ENCODE results near the gene MFAP1.
A peak's percentile ranks its signal among the peaks of the same experiment; 100 is the strongest.
"Not testable (repeated sequence)": the region's sequence is repeated elsewhere in the genome, so short reads cannot be mapped to it uniquely, and the experiment has no call there.

Gene MFAP1

DNA sequence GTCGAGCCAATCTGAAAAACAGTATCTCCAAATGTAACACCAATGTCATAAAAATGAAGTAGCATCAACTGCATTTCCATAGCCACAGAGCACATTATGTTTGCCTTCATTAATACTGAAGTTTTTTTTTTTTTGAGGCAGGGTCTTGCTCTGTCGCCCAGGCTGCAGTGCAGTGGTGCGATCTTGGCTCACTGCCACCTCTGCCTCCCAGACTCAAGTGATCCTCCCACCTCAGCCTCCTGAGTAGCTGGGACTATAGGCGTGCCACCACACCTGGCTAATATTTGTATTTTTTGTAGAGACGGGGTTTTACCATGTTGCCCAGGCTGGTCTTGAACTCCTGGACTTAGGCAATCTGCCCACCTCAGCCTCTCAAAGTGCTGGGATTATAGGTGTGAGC lies 9.4 kb downstream of the MFAP1 start:
- not testable (repeated sequence) for DNase-seq

DNA sequence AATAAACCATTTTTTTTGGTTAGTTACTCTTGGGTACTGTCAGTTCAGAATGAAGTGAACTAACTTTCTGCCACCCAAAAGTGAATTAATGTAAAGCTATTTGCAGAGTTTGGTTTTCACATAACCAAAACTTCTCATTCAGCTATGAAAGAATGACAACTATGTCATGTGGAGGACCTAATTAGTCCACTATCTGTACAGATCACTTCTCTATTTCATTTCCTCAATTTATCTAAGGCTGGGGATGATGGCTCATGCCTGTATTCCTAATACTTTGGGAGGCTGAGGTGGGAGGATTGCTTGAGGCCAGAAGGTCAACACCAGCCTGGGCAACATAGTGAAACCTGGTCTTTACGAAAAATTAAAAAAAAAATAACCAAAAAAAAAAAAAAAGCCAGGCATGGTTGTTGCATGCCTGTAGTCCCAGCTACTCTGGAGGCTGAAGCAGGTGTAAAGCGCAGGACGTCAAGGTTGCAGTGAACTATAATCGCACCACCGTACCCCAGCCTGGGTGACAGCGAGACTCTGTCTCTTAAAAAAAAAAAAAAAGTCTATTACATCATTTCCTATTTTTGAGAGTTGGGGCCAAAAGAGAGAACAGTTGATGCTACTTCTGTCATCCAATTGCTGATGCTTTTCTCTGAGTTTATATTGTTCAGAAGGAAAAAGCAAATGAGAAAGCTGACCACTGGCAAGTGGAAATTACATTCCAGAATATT lies 15.4 kb downstream of the MFAP1 start:
- DNase-seq = no peak

DNA sequence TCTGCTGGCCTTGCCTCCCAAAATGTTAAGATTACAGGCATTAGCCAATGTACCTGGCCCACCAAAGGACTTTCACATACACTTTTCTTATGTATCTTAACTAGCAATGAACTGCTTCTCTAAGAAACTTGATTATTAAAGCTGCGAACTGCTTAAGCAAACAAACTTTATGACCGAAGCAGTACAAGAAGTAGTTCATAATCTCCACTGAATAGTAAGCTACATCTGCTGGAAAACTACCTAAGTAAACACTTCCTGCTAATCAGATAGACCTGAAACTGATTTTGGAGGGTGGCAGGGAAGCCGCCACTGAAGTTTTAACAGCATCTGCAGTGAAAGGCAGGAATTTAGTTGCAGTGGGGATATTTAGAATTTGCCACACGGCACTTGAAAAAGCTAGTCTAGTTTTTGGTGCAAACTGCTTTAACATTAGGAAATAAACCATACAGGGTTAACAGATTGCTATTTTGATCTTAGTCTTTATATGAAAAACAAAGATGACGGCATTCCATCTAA lies 16.0 kb downstream of the MFAP1 start:
- no peak for DNase-seq

DNA sequence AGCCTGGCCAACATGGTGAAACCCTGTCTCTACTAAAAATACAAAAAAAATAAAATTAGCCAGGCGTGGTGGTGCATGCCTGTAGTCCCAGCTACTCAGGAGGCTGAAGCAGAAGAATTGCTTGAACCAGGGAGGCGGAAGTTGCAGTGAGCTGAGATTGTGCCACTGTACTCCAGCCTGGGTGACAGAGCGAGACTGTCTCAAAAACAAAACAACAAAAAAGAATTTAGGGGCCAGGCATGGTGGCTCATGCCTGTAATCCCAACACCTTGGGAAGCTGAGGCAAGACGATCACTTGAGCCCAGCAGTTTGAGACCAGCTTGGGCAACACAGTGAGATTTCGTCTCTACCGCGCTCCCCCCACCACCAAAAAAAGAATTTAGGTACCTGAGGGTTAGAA lies 21.8 kb downstream of the MFAP1 start:
- DNase-seq = not testable (repeated sequence)

DNA sequence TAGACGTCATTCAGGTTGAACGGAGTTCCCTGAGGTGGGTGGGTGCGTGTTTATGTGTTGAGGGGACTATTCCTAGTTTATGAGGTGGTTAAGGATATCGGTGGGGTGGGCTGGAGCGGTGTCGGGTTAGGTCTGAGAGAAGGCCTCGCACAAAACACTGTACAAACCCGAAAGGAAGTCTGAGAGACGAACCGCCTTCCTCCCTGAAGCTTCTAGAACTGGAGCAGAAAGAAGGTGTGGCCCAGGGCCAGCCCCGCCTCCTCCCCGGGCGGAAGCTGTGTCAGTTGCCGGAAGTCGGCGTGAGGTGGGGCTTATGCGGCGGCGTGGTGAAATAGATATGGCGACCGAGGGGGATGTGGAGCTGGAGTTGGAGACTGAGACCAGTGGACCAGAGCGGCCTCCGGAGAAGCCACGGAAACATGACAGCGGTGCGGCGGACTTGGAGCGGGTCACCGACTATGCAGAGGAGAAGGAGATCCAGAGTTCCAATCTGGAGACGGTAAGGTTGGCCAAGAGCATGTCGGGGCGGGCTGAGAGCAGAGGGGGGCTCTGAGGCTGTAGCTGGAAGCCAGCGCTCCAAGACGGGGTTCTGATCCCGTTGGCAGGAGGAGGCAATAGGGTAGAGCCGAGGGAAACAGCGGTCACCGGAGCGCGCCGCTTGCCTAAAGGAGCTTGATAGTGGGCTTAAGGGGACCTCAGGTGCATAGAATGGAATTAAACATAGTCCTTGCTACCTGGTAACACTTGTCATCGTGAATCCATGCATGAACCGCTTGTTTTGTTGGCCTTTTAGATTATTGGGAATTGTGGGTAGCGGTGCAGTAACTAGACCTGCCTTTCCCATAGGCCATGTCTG lies 24.0 kb downstream of the MFAP1 start, which contains the start of gene HYPK:
TSS of gene HYPK (plus strand) at position 314 of the 856 bp plus-strand sequence. CDS start at position 338, 24 bp downstream.
- DNase-seq = peak; percentile 96

DNA sequence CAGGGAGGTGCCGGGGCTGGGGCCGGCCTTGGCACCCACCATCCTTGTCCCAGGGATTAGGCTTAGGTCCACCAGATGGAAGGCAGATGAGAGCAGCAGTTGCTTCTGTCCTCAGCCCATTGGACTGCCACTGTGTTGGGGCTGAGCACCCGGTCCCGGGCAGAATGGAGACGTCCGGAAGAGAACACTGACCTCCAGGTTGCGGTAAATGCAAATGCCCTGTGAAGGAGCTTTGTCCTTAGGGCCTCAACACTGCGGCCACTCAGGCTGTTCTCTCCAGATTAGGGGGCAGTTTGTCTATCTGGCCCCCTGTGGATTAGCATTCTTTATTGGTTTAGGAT lies 24.6 kb downstream of the MFAP1 start, which contains the start of gene SERINC4:
TSS of gene SERINC4 (minus strand) at position 276 of the 341 bp plus-strand sequence. CDS start at position 42, 234 bp downstream.
- no peak for DNase-seq

DNA sequence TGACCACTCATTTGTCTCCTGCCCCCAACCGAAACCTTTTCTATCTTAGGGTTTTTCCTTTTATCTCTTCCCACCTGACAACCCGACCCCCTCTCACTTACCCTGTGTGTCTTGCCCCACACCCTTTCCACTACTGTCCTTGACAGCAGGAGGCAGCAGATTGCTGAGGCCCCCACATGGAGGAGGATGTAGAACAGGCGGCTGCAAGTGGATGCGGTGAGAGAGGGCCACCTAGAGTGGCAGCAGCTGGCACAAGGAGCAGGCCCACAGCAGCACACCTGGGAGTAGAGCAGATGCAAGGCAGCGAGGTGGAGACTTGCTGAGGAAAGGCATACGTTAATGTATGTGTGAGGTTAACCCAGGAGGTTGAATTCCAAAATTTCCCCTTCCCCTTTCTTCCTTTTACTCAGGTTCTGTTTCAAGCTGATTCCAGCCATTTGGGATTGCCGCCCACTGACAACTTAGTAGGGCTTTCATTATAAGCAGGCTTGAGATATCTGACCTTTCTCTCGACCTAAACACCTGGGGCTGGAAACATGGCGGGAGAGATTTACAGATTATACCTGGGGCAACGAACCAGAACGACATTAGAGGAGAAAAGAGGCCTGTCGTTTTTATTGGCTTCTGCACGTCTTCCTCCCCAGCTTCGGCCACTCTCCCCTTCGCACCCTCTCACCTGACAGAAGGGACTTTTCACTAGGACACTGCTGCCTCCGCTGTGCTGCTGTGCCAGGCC lies 25.1 kb downstream of the MFAP1 start:
- no peak for DNase-seq

DNA sequence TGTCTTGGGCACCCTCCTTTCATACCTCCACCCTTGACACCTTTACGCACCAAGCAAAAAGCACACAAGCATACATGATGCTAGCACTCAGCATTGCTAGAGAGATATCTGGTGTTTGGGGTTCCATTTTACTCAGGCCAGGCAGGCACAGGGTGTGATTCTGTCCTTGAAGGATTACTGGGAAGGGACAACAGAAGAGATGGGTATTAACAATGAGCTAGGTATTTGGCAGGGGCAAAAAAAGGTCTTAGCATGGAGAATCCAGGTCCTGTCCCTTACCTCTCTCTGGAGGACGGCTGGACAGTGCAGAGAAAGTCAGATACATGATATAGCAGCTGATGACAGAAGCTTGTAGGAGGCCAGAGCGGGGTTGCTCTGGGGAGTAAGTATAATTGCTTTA lies 27.9 kb downstream of the MFAP1 start:
- DNase-seq = no peak

DNA sequence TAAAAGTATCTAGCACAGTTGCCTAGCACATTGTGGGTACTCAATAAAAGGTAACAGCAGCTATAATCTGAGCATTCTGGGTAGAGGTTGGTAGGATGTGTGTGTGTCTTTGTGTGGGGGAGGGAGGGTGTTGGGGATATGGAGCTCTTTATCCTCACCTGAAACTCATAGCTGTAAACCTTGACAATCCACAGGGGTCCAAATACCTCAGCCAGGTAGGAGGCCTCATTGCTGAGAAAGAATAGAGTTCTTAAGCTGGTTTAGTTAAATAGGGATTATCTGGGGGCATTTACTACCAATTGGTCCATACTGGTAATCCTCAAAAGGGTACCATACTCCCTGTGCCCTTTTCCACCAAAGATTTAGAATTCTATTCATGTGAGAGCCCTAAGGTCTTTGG lies 28.5 kb downstream of the MFAP1 start:
- no peak for DNase-seq

DNA sequence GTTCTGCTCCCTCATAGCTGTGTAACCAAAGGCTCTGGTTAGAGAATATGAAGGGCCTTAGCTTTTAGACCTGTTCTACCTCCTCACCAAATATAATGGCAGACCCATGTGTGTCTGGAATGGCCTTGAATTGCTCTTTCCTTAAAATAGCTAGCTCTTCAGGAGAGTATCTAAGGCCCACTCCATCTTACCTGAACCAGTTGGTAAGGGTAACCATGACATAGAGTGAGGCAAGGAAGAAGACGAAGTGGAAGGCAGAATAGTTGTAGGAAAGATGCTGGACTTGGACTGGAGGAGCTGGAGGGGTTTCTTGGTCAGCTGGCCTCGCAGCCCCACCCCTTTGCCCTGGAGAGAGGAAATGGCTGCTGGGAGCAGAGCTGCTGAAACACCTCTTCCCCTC lies 29.3 kb downstream of the MFAP1 start:
- no peak for DNase-seq

DNA sequence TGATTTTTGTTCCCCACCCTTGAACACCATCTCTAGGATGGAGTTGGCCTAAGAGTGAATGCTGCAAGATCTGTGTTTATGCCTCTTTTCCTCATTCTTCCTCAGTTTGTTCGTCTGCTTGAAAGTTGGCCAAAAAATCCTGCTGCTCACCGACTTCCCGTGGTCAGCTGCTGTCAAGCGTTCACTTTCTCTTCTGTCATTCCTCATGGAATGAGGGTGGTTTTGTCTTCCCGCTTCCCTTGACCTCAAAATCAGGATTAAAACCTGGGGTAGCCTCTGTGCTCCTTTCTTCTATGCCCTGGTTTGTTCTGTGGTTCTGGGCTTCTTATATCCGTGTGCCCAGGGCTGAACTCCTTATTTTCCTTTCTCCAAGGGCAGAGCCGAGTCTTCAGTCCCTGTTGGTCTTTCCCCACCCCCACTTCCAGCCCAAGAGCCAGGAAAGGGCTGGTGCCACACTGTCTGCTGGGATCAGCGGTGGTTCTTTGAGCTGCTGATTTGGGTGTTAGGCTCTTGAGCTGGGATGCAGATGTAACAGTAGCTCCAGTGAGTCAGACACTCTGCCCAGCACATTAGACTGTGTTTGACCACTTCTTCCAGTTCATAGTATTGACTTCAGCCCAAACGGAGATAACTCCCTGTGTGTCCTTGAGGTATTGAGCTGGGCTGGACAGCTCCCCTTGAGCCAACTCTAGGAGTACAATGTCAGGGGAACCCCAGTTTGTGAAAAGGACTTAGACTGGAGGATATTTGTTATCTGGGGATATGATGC lies 30.0 kb downstream of the MFAP1 start:
- DNase-seq = no peak

DNA sequence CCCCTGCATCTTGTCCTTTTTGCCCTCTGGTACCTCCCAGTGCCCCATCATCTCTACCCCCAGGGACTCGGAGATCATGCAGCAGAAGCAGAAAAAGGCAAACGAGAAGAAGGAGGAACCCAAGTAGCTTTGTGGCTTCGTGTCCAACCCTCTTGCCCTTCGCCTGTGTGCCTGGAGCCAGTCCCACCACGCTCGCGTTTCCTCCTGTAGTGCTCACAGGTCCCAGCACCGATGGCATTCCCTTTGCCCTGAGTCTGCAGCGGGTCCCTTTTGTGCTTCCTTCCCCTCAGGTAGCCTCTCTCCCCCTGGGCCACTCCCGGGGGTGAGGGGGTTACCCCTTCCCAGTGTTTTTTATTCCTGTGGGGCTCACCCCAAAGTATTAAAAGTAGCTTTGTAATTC lies 30.8 kb downstream of the MFAP1 start:
- no peak for DNase-seq

DNA sequence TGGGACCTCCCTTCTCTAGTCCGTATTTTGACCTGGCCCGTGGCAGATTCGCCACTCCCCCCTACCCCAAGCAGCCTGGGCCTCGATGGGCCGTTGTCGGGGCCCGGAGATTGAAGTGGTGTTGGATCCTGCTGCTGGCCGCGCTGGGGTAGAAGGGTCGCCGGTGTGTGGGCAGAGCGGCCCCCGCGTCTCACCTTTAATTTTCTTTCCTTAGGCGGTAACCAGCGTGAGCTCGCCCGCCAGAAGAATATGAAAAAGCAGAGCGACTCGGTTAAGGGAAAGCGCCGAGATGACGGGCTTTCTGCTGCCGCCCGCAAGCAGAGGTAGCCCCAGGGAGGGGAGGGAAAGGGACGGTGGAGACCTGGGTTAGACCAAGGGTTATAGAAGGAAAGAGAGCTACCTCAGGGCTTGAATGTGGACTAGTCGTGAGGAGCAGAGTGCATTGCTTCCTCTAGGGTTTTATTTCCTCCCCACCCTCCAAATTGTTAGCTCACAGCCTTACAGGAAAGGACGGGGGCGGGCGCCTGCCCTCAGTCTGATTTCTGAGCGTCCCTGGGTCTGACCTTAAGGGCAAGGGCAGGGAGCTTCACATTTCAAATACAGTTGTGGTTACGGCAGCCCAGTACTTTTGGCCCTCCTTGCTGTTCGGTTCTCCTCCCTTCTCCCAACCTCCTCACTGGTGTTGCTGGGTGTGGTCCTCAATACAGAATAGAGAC lies 31.6 kb downstream of the MFAP1 start:
- DNase-seq = no peak

DNA sequence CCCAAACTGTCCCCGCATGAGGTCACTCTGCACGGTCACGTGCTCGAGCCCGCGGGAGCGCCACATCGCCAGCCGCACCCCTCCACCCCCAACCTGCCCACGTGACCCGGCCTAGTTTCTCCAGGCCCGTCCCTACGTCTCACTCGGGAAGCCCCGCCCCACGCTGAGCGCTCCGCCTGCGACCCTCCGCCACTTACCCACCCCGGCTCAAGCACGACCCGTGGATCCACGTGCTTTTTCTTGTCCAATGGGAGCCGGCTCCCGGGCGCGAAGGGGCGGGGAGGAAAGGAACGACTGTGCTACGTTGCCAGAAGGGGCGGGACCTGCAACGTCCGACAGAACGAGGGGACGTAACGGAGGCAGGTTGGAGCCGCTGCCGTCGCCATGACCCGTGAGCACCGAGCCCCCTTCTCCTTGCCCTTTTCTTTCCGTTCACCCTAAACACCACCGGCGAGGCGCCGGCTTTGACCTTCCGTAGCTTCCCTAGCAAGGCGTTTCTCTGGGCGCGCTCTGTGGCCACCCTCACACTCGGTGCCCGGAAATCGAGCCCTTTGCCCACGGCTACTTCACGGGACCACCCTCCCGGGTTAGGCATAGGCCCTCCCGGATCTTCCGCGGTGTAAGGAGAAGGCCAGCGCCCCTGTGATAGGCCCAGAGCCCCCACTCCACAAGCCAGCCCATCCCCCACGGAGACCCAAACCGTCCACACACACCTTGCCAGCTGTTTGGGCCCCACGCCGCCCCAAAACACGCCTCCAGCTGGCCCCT lies 32.3 kb downstream of the MFAP1 start, which contains the start of gene SERF2:
TSS of gene SERF2 (plus strand) at position 328 of the 768 bp plus-strand sequence. CDS start at position 385, 57 bp downstream.
- DNase-seq = peak; percentile 100

DNA sequence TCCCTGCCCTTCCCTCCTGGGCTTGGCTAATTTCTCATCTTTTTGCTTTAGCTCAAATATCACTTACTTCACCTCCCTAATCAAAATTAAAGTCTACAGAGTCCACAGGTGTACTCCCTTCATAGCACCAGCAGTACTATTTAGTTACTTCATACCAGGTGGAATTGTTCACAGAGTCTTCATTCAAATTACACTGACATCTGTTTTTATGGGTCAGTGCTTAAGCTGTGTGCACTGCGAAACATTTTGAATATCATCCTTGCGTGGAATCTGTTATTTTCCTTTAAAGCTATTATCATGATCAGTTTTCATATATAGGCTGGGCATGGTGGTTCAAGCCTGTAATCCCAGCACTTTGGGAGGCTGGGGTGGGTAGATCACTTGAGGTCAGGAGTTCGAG lies 35.1 kb downstream of the MFAP1 start:
- no peak for DNase-seq

DNA sequence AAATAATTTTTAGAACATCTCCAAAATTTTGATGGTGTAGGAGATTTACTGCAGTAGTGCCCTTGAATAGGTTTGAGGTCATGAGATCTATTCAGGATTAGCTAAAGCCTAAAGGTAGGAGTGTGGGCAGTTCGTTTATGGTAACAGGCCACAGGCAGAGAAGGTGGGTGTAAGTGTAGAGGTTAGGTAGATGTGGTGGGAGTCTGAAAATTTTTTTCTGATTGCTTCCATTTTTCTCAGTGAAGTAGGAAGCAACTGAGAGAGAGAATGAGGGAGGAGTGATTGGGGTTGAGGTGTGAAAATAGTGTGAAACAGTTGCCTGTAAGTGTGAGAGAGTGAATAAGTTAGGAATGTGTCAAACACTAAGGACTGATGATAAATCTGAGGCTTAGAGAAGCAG lies 45.5 kb downstream of the MFAP1 start:
- DNase-seq = no peak

DNA sequence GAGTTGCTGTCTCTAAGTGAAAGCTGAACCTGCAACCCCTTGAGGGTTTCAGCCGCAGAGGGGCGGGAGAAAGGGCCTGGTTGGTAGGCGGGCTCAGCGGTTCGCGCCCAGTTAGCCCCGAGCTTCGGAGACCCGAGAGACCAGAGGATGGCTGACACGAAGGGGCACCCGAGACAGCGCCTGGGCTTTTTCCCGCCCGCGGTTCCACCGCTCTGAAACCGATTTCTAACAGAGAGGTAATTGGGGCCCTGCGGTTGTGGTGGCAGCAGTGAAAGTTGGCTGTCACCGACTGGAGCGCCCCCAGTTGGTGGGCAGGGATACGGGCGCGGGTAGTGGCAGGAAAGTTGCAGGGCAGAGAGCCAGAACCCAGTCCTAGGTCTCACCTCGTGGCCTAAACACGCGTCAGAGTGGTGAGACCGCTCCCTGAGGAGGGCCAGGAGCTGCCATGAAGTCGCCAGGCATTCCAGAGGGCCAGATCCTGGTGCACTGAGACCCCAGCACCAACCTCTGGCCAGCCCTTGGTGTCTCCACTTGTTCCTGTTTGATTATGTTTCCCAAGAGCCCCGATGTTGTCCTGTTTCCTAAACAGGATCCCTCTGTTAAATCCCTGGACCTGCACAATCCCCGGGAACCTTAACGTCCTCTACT lies 47.1 kb downstream of the MFAP1 start:
- DNase-seq = peak; percentile 72

DNA sequence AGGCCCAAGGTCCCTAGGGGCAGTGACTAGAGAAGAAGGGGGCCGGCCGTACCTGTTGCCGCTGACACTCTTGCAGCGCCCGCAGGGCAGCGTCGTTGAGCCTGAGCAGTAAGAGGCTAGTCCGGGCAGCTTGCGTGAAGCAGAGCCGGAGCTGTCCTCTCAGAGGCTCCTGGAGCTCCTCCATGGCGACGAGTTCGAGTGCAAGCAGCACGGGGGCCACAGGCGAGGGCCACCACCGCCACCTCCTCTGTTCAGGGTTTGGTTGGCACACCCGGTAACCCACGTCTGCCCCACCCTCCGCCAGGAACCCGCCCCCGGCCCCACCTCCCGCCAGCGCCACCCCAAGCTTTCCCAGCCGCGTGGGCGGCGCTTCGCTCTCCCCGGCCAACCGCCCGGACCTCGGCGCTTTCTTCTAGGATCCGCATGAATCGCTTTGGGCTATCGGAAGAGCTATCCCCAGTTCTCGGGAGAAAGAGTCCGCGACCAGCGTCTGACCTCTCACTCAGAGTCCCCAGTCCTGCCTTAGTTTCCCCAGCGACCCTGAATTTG lies 47.7 kb downstream of the MFAP1 start, which contains the start of gene ELL3:
TSS of gene ELL3 (minus strand) at position 249 of the 549 bp plus-strand sequence. CDS start at position 184, 65 bp downstream.
- peak; percentile 72 for DNase-seq

DNA sequence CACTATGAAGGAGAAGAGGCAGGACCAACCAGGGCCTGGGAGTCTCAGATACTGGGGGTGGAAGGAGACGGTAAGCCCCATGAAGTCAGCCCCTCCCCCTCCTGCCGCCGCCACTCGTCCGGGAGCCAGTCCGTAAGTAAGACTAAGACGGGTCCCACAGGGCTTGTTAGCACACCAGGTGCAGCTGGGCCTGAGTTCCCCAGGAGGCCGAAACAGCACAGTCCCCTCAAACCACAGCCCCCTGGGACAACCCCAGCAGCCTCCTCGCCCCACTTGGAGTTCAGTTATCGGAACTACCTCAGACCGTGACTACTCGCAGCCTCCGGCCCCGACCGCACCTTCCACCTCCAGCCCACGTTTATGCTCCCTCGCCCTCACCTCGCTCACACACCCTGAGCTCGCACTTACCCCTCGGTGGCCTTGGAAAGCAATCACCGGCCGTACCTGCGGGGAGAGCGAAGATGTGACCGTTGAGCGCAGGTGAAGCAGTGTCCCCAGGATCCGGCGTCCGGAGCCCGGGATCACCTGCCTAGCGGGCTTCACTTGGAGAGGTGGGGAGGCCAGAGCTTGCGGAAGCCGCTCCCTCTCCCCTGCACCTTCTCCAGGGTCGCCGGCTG lies 48.3 kb downstream of the MFAP1 start:
- DNase-seq = no peak
